ENCODE data around the gene ASTN2.

DNA sequence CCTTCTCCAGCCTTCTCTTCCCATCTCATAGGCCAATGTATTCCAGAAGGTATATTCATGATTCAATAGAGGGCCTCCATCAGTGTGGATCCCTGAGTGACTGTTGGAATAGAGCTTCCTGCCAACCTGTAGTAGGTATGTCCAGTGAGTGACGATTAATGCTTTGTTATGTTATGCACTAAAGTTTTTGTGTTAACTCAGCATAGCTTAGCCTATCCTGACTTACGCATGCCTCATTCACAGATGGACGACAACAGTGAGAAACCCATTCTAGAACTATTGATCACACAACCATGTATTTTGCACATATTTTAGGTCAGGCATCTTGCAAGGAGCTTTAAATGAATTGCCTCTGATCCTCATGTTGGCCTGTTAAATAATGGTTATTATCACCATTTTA lies 953.2 kb downstream of the ASTN2 start:
- TF ChIP-seq, protein P1, sequence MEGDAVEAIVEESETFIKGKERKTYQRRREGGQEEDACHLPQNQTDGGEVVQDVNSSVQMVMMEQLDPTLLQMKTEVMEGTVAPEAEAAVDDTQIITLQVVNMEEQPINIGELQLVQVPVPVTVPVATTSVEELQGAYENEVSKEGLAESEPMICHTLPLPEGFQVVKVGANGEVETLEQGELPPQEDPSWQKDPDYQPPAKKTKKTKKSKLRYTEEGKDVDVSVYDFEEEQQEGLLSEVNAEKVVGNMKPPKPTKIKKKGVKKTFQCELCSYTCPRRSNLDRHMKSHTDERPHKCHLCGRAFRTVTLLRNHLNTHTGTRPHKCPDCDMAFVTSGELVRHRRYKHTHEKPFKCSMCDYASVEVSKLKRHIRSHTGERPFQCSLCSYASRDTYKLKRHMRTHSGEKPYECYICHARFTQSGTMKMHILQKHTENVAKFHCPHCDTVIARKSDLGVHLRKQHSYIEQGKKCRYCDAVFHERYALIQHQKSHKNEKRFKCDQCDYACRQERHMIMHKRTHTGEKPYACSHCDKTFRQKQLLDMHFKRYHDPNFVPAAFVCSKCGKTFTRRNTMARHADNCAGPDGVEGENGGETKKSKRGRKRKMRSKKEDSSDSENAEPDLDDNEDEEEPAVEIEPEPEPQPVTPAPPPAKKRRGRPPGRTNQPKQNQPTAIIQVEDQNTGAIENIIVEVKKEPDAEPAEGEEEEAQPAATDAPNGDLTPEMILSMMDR (IDR thresholded peaks at IDR 0.05): no peak
- no peak for TF ChIP-seq POLR2A (IDR thresholded peaks at IDR 0.05)

Data from thyroid gland (tissue), 4 donors.